Thoracic aorta (tissue), 2 donors: Measurements from ENCODE around the gene PLEKHA5. TPM values are rescaled to one million over a fixed set of nuclear protein-coding genes. Genes with fewer than 3 reads are reported as not detected.

Experiments used
- ATAC-seq: fragments of 150-250 bp; one replicate; pipeline ENCODE4 v1.8.0; 2017; ENCODE audit warnings: low read depth; ENCODE audit not compliant: insufficient number of reproducible peaks, low FRiP score
- DNase-seq: peaks from one replicate; pipeline ENCODE4 v3.0.0-alpha.2; 2020; ENCODE audit warnings: low spot score
- H3K27ac ChIP-seq, 2 donors: fragments of 200-600 bp; sonication (generic); 1 replicate in 1 of 2; 2 replicates in 1 of 2; pipeline ENCODE4 v1.5.1; 2016; ENCODE audit warnings: mild to moderate bottlenecking in 2 of 2, moderate library complexity in 2 of 2
- H3K27me3 ChIP-seq: fragments of 200-600 bp; sonication (generic); replicated peaks from 2 replicates; pipeline ENCODE4 v1.6.0; 2016; ENCODE audit warnings: mild to moderate bottlenecking; ENCODE audit not compliant: insufficient read depth
- H3K36me3 ChIP-seq: fragments of 200-600 bp; sonication (generic); one replicate; pipeline ENCODE4 v1.5.1; 2016
- H3K4me1 ChIP-seq, 2 donors: fragments of 200-600 bp; sonication (generic); 1 replicate in 1 of 2; 2 replicates in 1 of 2; pipeline versions ENCODE4 v1.5.1 to v1.6.0; 2016; ENCODE audit warnings: low read depth in 2 of 2, mild to moderate bottlenecking in 1 of 2; ENCODE audit not compliant: control insufficient read depth in 1 of 2
- H3K4me3 ChIP-seq: fragments of 200-600 bp; sonication (generic); 2 replicates; pipeline ENCODE4 v1.5.1; 2016; ENCODE audit warnings: mild to moderate bottlenecking
- H3K9me3 ChIP-seq: fragments of 200-600 bp; sonication (generic); 2 replicates; pipeline ENCODE4 v1.5.1; 2016
- CTCF ChIP-seq: fragments of 200-600 bp; sonication (generic); IDR thresholded peaks from one replicate; pipeline ENCODE4 v1.5.1; 2019; ENCODE audit warnings: antibody characterized with exemption
- total RNA-seq, 2 donors: library from RNA; depleted of rRNA; stranded (reverse); fragments of >200 nt; gene quantifications; one replicate each; pipeline versions ENCODE4 v1.1.0 to v1.2.3, GENCODE V29; 2016

Gene PLEKHA5
- total RNA-seq, 2 donors from 2014 or later: 18.4 to 27.7 TPM

DNA sequence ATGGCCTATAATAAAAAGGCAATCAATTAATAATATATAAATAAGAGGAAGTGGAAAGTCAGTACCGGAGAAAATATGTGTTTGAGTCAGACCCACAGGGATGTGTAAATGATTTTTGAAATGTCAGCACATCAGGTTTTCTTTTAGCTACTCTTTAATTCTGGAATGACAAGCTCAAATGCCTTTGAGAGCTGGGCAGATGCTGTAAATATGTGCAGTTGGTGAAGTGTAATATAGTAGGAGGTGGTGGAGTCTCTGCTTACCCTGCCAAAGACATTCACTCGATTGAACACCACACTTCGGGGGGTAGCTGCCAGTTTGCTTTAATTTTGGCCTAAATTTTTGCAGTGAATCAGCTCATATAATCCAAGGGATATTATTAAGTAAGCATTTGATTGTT, 93.0 kb downstream of the PLEKHA5 start:
- no peak for TF ChIP-seq CTCF
- ATAC-seq (no peak), DNase-seq (no peak)
- no peak overlapping the region for H3K4me3 ChIP-seq
- no peaks in the 10 kb centered on the region for H3K36me3 ChIP-seq
- H3K4me1 ChIP-seq: peaks cover 21 to 35% of the 10 kb centered on the region in 2 donors
- H3K27ac ChIP-seq: no peak overlapping the region
- no peaks in the 10 kb centered on the region for H3K27me3 ChIP-seq
- no peaks in the 10 kb centered on the region for H3K9me3 ChIP-seq

DNA sequence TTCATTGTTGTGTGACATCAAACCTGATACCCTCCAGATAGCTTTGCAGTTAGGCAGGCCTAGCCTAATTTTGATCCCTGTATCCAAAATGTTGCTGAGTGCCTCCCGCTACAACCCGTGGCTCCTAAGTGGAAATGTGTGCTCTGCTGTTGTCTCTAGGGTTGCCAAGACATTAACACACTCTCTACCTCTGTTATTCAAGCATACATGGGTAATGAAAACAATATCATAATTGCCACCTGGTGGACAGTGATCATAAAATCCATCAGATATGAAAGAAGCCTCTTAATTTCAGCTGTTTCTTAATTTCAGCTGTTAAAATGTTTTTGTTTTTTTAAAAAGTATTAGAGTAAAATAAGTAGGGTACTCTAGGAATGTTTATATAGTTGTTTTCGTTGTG, 93.5 kb downstream of the PLEKHA5 start:
- Histone ChIP-seq H3K36me3 (no peaks in the 10 kb centered on the region), H3K27ac (peak overlapping the region in 1 of 2 donors; percentile 29), H3K9me3 (no peaks in the 10 kb centered on the region), H3K27me3 (no peaks in the 10 kb centered on the region), H3K4me3 (no peak overlapping the region), H3K4me1 (peaks cover 21 to 35% of the 10 kb centered on the region in 2 donors)
- DNase-seq (no peak), ATAC-seq (no peak)
- no peak for TF ChIP-seq CTCF

GRCh38 chr12:19223695-19224094, 94.2 kb downstream of the PLEKHA5 start:
- no peaks in the 10 kb centered on the region for H3K9me3 ChIP-seq
- H3K36me3 ChIP-seq: no peaks in the 10 kb centered on the region
- H3K27me3 ChIP-seq: no peaks in the 10 kb centered on the region
- H3K27ac ChIP-seq: peak overlapping the region in 1 of 2 donors; percentile 29
- TF ChIP-seq CTCF: no peak
- peaks cover 21 to 39% of the 10 kb centered on the region in 2 donors for H3K4me1 ChIP-seq
- no peak overlapping the region for H3K4me3 ChIP-seq
- ATAC-seq (no peak), DNase-seq (no peak)

DNA sequence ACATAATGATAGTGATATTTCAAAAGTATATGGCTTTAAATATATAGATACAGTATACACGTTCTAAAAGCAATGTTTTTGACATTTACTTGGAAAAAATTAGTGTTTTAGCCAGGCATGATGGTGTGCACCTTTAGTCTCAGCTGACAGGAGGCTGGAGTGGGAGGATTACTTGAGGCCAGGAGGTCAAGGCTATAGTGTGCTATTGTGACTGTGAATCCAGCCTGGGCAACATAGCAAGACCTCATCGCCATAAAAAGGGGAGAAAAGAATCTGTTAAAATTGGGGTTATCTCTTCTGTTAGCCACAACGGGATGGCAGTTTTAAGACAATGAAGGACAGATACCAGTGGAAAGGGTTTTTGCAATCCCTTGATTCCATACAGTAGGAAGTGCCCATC, 95.2 kb downstream of the PLEKHA5 start:
- H3K36me3 ChIP-seq: no peaks in the 10 kb centered on the region
- H3K4me3 ChIP-seq: no peak overlapping the region
- no peak for ATAC-seq
- H3K4me1 ChIP-seq: peaks cover 21 to 39% of the 10 kb centered on the region in 2 donors
- H3K9me3 ChIP-seq: no peaks in the 10 kb centered on the region
- DNase-seq: no peak
- no peaks in the 10 kb centered on the region for H3K27me3 ChIP-seq
- no peak for TF ChIP-seq CTCF
- no peak overlapping the region for H3K27ac ChIP-seq

DNA sequence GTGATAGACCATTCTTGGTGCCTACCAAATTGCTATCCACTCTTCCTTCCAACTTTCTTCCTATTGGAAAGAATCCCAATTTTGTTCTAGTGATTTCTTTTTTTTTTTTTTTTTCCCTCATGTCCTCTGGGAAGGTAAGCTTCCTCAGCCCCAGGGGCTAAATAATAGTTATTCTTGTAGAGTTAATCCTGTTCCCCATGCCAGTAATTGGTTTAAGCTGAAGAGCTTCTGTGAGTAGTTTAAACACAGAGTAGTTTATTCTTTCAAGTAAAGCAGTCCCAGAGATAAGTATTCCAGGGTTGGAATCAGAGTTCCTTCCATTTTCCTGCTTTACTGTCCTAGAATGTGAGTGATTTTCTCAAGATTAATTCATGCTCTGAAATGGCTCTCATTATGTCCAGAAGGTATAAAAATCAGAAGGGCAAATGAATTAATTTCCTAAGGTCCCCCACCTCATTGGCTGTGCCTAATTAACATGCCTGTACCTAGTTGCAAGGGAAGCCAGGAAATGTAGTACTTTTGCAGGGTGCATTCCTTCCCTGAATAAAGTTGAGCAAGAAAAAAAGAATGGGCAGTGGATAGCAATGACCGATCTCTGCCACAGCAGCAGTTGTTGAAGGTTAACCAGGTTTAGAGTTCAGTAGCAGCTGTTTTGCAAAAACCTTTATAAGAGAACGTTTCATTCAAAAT, 97.8 kb downstream of the PLEKHA5 start:
- Histone ChIP-seq H3K27ac (no peak overlapping the region), H3K9me3 (no peaks in the 10 kb centered on the region), H3K4me1 (peaks cover 20 to 35% of the 10 kb centered on the region in 2 donors), H3K36me3 (no peaks in the 10 kb centered on the region), H3K4me3 (no peak overlapping the region), H3K27me3 (no peaks in the 10 kb centered on the region)
- no peak for TF ChIP-seq CTCF
- DNase-seq (no peak), ATAC-seq (no peak)
